Measurements from ENCODE around the gene LIFR.

The LIFR gene

DNA sequence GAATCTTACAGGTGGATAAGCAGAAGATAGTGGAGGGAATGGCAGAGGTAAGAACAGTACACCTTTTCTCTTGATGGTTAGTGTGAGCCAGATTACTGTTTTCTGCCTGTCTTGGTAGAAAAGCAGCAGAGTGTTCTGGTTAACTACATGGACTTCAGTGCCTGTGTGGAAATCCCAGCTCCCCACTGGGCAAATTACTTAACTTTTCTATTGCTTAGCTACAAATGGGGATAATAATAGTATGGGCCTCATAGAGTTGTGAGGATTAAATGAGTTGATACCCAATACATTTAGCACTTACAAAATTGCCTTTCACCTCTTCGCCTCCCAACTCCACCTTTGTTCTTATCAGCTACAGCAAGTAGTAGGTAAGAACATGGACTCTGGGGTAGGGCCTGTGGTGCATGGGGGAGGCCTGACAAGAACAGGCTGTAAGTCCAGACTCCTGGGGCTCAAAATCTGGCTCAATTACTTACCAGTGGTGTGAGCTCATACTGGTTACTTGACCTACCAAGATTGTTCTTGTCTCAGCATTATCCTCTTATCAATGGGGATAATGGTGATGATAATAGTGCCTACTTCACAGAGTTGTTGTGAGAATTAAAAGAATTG is 125.1 kb downstream of the LIFR start:
- DNase-seq = no peak

DNA sequence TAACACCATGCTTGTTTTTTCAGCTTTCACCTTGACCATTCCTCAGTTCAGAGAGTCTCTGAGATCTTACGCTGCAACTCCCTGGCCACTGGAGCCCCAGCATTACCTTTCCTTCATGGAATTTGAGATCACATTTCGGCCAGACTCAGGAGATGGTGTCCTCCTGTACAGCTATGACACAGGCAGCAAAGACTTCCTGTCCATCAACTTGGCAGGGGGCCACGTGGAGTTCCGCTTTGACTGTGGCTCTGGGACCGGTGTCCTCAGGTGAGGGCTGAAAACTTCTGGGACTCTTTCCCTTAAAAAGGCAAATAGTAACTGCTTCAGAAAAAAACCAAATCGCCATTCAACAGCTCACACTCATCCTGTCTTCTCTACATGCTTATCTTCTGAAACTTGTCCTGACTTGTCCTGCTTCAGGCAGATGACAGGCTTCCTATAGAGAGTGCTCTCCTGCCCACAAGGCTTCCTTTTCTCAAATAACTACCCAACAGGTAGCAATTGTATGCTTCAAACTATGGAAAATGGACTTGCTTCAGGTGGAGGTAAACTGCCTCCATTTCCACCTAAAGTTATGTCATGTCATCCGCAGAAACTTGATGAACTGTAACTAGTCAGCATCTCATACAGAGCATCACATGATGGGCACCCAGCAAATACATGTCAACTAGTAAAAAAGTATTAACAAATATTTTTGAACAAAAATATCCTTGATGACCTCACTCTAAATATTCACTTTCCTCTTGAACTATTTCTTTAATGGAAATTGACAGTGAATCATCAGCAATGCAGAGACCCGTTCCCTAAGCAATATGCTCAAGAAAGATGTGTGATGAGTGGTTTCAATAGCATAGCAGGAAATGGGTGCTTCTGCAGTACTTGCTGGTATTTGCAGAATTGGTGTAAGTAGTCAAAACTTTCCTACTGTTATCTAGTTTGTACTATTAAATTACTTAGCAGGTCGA is 129.2 kb downstream of the LIFR start:
- no peak for DNase-seq

DNA sequence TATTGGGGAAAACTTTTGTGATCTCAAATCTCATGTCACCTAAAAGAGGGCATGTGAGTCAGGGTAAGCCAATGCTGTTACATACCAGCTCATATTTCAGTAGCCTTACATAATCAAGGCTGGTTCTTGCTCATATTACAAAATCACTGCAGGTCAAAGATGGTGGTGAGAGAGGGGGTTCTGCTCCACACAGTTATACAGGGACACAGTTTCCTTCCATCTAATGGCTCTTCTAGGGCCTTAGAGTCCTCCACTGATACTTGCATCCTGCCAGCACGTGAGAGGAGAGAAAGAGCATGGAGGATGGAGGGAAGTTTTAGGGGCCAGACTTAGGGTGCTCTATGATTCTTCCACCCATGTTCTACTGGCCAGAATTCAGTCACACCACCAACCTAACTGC is 130.0 kb downstream of the LIFR start:
- no peak for DNase-seq
